Calu3 (cell line): ENCODE measurements around the gene RPH3AL. TPM values are rescaled to one million over a fixed set of nuclear protein-coding genes. Genes with fewer than 3 reads are reported as not detected.
"Not testable (repeated sequence)": the region's sequence is repeated elsewhere in the genome, so short reads cannot be mapped to it uniquely, and the experiment has no call there.

ENCODE experiments used
- BruUV-seq: library from RNA; stranded (reverse); fragments of 400-500 nt; replicated peaks from 2 replicates; lab custom pipeline; 2021; lab: Mats Ljungman, UMichigan
- CTCF ChIA-PET: fragments of 300-600 bp; sonication (Branson Sonifier 250); formaldehyde crosslinking; loops from one replicate; lab custom pipeline; 2022; ENCODE audit warnings: antibody characterized with exemption; lab: Charles Lee
- DNase-seq: peaks from one replicate; pipeline ENCODE4 v3.0.0; 2022
- H3K27ac Mint-ChIP-seq: one replicate; pipeline ENCODE4 v1.8.0; 2022; ENCODE audit warnings: mixed read lengths; ENCODE audit not compliant: unreplicated experiment
- H3K27me3 Mint-ChIP-seq: one replicate; pipeline ENCODE4 v1.8.0; 2022; ENCODE audit warnings: mixed read lengths; ENCODE audit not compliant: unreplicated experiment
- H3K36me3 Mint-ChIP-seq: one replicate; pipeline ENCODE4 v1.8.0; 2022; ENCODE audit warnings: mild to moderate bottlenecking, moderate library complexity, mixed read lengths; ENCODE audit not compliant: insufficient read depth, unreplicated experiment
- H3K4me1 Mint-ChIP-seq: one replicate; pipeline ENCODE4 v1.8.0; 2022; ENCODE audit warnings: mild to moderate bottlenecking, low read depth, mixed read lengths; ENCODE audit not compliant: unreplicated experiment
- H3K4me3 Mint-ChIP-seq: one replicate; pipeline ENCODE4 v1.8.0; 2022; ENCODE audit warnings: mild to moderate bottlenecking, low read depth, moderate library complexity, mixed read lengths; ENCODE audit not compliant: unreplicated experiment
- H3K9me3 Mint-ChIP-seq: one replicate; pipeline ENCODE4 v1.8.0; 2022; ENCODE audit warnings: low read depth, mixed read lengths; ENCODE audit not compliant: unreplicated experiment
- intact Hi-C: fragments of 100-400 bp; cut with micrococcal nuclease; formaldehyde crosslinking; loops from one replicate; pipeline ENCODE4 v1.10.0; 2022; ENCODE audit not compliant: unreplicated experiment
- total RNA-seq: library from RNA; stranded (reverse); gene quantifications from 2 replicates; pipeline ENCODE4 v1.2.3, GENCODE V29; 2022
- TF ChIP-seq, protein P1 (sequence below): fragments of 200-600 bp; IDR thresholded peaks from one replicate; pipeline ENCODE4 v1.8.0; 2022; ENCODE audit warnings: antibody characterized with exemption; ENCODE audit not compliant: unreplicated experiment

RPH3AL gene
- total RNA-seq, 1 experiment from 2014 or later, result 14.1 TPM

GRCh38 chr17:173166-173911, 179.3 kb downstream of the RPH3AL start:
- intact Hi-C loops, result no loop called here
- CTCF ChIA-PET, result no interaction called here
- Mint-ChIP-seq H3K27me3 (peaks cover 10% of the 10 kb centered on the region), H3K9me3 (no peaks in the 10 kb centered on the region), H3K27ac (no peak overlapping the region), H3K4me1 (no peaks in the 10 kb centered on the region), H3K36me3 (no peaks in the 10 kb centered on the region), H3K4me3 (no peak overlapping the region)
- no TSS peak for BruUV-seq
- DNase-seq, result no peak
- TF ChIP-seq, protein P1, sequence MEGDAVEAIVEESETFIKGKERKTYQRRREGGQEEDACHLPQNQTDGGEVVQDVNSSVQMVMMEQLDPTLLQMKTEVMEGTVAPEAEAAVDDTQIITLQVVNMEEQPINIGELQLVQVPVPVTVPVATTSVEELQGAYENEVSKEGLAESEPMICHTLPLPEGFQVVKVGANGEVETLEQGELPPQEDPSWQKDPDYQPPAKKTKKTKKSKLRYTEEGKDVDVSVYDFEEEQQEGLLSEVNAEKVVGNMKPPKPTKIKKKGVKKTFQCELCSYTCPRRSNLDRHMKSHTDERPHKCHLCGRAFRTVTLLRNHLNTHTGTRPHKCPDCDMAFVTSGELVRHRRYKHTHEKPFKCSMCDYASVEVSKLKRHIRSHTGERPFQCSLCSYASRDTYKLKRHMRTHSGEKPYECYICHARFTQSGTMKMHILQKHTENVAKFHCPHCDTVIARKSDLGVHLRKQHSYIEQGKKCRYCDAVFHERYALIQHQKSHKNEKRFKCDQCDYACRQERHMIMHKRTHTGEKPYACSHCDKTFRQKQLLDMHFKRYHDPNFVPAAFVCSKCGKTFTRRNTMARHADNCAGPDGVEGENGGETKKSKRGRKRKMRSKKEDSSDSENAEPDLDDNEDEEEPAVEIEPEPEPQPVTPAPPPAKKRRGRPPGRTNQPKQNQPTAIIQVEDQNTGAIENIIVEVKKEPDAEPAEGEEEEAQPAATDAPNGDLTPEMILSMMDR, result no peak

GRCh38 chr17:172401-172800, 180.2 kb downstream of the RPH3AL start:
- DNase-seq, result no peak
- intact Hi-C loops, result no loop called here
- TF ChIP-seq, protein P1, result no peak
- H3K36me3 Mint-ChIP-seq, result no peaks in the 10 kb centered on the region
- no peaks in the 10 kb centered on the region for H3K9me3 Mint-ChIP-seq
- peaks cover under 1% of the 10 kb centered on the region for H3K27me3 Mint-ChIP-seq
- CTCF ChIA-PET, result no interaction called here
- H3K4me3 Mint-ChIP-seq, result no peak overlapping the region
- BruUV-seq, result no TSS peak
- no peaks in the 10 kb centered on the region for H3K4me1 Mint-ChIP-seq
- no peak overlapping the region for H3K27ac Mint-ChIP-seq

GRCh38 chr17:171871-172270, 180.7 kb downstream of the RPH3AL start:
- TF ChIP-seq, protein P1, result no peak
- H3K27me3 Mint-ChIP-seq, result no peaks in the 10 kb centered on the region
- CTCF ChIA-PET, result no interaction called here
- H3K4me3 Mint-ChIP-seq, result no peak overlapping the region
- no peaks in the 10 kb centered on the region for H3K36me3 Mint-ChIP-seq
- intact Hi-C loops, result no loop called here
- no peak for DNase-seq
- no peaks in the 10 kb centered on the region for H3K9me3 Mint-ChIP-seq
- no TSS peak for BruUV-seq
- H3K27ac Mint-ChIP-seq, result no peak overlapping the region
- no peaks in the 10 kb centered on the region for H3K4me1 Mint-ChIP-seq

DNA sequence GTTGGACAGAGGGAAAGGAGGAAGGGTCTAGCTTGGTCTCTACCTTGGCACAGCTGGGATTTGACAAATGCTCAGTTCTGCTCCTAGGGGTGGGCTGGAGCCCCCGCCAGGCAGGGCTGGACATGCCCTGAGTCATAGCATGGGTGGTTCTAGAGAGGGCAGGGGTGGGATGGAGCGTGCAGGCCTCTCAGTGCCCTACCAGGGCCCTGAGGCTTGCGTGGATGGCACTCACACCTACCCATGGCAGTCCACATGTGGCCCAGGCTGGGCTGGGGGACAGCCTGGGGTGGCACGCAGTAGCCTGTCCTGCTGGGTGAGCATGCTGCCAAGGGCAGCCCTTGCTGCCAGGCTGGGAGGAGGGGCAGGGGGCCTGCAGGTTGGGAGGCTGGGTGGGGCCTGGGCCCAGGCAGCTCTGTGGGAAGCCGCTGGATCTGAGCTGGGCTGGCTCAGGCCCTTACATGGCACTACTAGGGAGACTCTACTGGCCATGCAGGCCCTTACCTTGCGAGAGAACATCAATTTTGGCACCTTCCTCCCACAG, 182.4 kb downstream of the RPH3AL start:
- Mint-ChIP-seq H3K27me3 (no peaks in the 10 kb centered on the region), H3K36me3 (no peaks in the 10 kb centered on the region), H3K4me3 (no peak overlapping the region), H3K27ac (no peak overlapping the region), H3K4me1 (no peaks in the 10 kb centered on the region), H3K9me3 (no peaks in the 10 kb centered on the region)
- CTCF ChIA-PET, result no interaction called here
- BruUV-seq, result no TSS peak
- TF ChIP-seq, protein P1, result no peak
- DNase-seq, result no peak
- intact Hi-C loops, result no loop called here

DNA sequence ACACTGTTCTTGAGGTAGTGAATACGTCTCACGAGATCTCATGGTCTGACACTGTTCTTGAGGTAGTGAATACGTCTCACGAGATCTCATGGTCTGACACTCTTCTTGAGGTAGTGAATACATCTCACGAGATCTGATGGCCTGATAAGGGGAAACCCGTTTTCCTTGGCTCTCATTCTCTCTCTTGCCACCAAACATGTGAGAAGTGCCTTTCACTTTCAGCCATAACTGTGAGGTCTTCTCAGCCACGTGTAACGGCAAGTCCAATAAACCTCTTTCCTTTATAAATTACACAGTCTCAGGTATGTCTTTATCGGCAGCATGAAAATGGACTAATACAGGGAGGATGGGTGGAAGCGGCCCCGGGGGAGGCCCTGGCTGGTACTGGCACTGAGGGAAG, 184.0 kb downstream of the RPH3AL start:
- H3K36me3 Mint-ChIP-seq, CTCF ChIA-PET, DNase-seq, H3K4me1 Mint-ChIP-seq, H3K27me3 Mint-ChIP-seq, intact Hi-C loops, H3K9me3 Mint-ChIP-seq, H3K27ac Mint-ChIP-seq, H3K4me3 Mint-ChIP-seq, BruUV-seq: not testable (repeated sequence)
